Gastroesophageal sphincter (tissue), 3 donors: Measurements from ENCODE around the gene DQX1.

Source experiments
- CTCF ChIP-seq, 4 experiments: fragments of 200-600 bp in 2 of 4; fragments of 450-650 bp in 2 of 4; sonication (generic) in 1 of 4; IDR thresholded peaks; one replicate each; pipeline ENCODE4 v1.5.1; 2017 to 2019; ENCODE audit warnings: antibody characterized with exemption in 4 of 4, mild to moderate bottlenecking in 2 of 4, moderate library complexity in 2 of 4
- EP300 ChIP-seq: sonication (generic); formaldehyde crosslinking; IDR thresholded peaks from one replicate; pipeline ENCODE4 v1.6.1; 2017; ENCODE audit warnings: antibody characterized with exemption, mild to moderate bottlenecking
- POLR2A ChIP-seq, 2 donors: fragments of 450-650 bp; IDR thresholded peaks; one replicate each; pipeline ENCODE4 v1.6.1; 2017; ENCODE audit warnings: antibody characterized with exemption in 2 of 2, mild to moderate bottlenecking in 2 of 2, moderate library complexity in 1 of 2
- POLR2AphosphoS5 ChIP-seq: sonication (generic); formaldehyde crosslinking; IDR thresholded peaks from one replicate; pipeline ENCODE4 v1.6.1; 2017; ENCODE audit warnings: antibody characterized with exemption

- TF ChIP-seq CTCF (IDR thresholded peaks at IDR 0.05) (no peak), POLR2AphosphoS5 (no peak), POLR2A (IDR thresholded peaks at IDR 0.05) (no peak), EP300 (no peak)
Measured at GRCh38 chr2:74495440-74495839, 30.6 kb downstream of the DQX1 start.
